Heart left ventricle (tissue), 13 donors: Measurements from ENCODE around the gene DNAH17.

Experiments used
- POLR2A ChIP-seq, 2 donors: fragments of 450-650 bp; IDR thresholded peaks; one replicate each; pipeline ENCODE4 v1.6.1; 2017; ENCODE audit warnings: antibody characterized with exemption in 2 of 2, mild to moderate bottlenecking in 2 of 2, moderate library complexity in 2 of 2
- TF ChIP-seq, protein P1 (sequence below), 12 donors: fragments of 200-600 bp; sonication (generic) in 4 of 12; IDR thresholded peaks; one replicate each; pipeline versions ENCODE4 v1.5.0 to v1.8.0; 2018 to 2022; ENCODE audit warnings: antibody characterized with exemption in 12 of 12, mild to moderate bottlenecking in 5 of 12
- donor health status: ischemic (EF 13 %, LVEDD 7.1; RV severe dilation, severe dysfunction).
- donor health status: DM: no; HTN: yes; CAD: no.
- donor health status: DM: no; HTN: no; CAD: no.
- donor health status: ischemic (EF 25% LVEDD 6.9; RV normal size, moderate dysfunction).
- donor health status: ischemic (EF 25% LVEDD 5.7; RV mildly dilated, moderate dysfunction).
- donor health status: ischemic (EF 35%, LVEDD 5.7; RV mildly dilated, moderate dysfunction).
- donor health status: nonischemic (EF 11% LVEDD 7.7; RV severe dilation, severe dysfunction).
- donor health status: DM: yes; HTN: yes; CAD: no.
- donor health status: PGD.
- donor health status: ischemic (EF 29% LVEDD 5.4; RV normal size, mild dysfunction).
- donor health status: nonischemic (EF 23%, LVEDD 6.1; RV moderate dilation, normal function).

DNA sequence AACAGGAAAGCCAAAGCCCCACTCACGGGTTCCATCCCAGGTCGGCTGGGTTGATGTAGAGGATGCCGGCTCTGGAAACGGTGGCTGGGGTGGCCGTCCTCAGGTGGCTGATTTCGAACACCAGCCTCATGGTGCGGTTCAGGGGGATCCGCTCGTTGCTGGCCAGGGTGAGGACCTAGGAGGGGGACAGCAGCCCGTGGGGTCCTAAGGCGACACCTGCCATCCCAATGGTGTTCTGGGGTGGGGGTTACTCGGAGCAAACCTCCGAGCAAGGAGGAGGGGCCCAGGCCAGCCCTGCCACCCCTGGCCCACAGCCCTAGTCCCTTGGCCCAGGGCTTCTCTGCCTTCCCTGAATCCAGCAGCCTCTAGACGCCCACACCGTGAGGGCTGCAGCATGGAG lies 86.5 kb downstream of the DNAH17 start:
- TF ChIP-seq, protein P1, sequence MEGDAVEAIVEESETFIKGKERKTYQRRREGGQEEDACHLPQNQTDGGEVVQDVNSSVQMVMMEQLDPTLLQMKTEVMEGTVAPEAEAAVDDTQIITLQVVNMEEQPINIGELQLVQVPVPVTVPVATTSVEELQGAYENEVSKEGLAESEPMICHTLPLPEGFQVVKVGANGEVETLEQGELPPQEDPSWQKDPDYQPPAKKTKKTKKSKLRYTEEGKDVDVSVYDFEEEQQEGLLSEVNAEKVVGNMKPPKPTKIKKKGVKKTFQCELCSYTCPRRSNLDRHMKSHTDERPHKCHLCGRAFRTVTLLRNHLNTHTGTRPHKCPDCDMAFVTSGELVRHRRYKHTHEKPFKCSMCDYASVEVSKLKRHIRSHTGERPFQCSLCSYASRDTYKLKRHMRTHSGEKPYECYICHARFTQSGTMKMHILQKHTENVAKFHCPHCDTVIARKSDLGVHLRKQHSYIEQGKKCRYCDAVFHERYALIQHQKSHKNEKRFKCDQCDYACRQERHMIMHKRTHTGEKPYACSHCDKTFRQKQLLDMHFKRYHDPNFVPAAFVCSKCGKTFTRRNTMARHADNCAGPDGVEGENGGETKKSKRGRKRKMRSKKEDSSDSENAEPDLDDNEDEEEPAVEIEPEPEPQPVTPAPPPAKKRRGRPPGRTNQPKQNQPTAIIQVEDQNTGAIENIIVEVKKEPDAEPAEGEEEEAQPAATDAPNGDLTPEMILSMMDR (IDR thresholded peaks at IDR 0.05): no peak
- TF ChIP-seq POLR2A (IDR thresholded peaks at IDR 0.05): no peak
